ENCODE results near the gene TBC1D2B. TPM values are rescaled to one million over a fixed set of nuclear protein-coding genes. Genes with fewer than 3 reads are reported as not detected.
A peak's percentile ranks its signal among the peaks of the same experiment; 100 is the strongest.

The TBC1D2B gene
- total and polyA plus RNA-seq, 2 of the 4 experiments (the other 2 are of a cell fraction) = 17.7 to 28.3 TPM

DNA sequence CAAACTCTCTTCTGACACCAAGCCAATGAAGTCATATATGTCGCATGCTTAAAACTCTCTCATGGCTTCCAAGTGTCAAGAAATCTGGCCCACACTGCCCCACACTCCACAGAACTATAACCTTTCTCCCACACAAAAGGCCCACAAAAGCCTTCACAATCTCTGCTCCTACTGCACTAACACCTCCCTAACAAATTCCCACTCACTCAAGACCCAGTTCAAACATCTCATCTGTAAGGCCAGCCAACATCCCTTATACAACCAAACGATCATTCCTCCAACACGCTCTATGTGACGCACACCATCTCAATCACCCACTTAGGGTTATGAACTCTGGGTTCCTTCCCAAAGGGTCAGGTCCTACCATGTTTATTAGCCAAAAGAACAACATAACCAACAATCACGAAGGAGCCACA, 13.5 kb downstream of the TBC1D2B start:
- Histone ChIP-seq H4K8ac (ENCODE audit: low read depth in 2 of 2, low read length in 2 of 2) (peak overlapping the region in 1 of 2 experiments; percentile 38; a peak in 2 of 4 replicates), H3K23ac (ENCODE audit: low read depth, low read length) (peak overlapping the region; percentile 80), H2AK9ac (replicated peaks; ENCODE audit: low read depth, low read length, poor library complexity) (no peak overlapping the region), H2BK5ac (ENCODE audit: low read depth, low read length, poor library complexity, severe bottlenecking) (peak overlapping the region; percentile 90), H2BK15ac (ENCODE audit: low read depth, low read length) (peak overlapping the region; percentile 3; the same call in 2 of the 3 replicates), H4K91ac (ENCODE audit: insufficient read depth, low read depth, low read length) (peak overlapping the region; percentile 46; the same call in 1 of the 2 replicates), H3K4me3 (ENCODE audit: insufficient read depth, low read depth, low read length) (no peak overlapping the region), H4K5ac (ENCODE audit: low read depth, low read length) (peak overlapping the region; percentile 86), H3K4me1 (ENCODE audit: control insufficient read depth, insufficient read depth, low read length) (peaks cover 48% of the 10 kb centered on the region), H3K4me2 (ENCODE audit: low read depth, low read length) (peak overlapping the region; percentile 66), H2AK5ac (ENCODE audit: low read depth, low read length) (peak overlapping the region; percentile 85; the same call in 1 of the 2 replicates), H2BK20ac (ENCODE audit: low read depth, low read length) (peak overlapping the region; percentile 52; the same call in 1 of the 2 replicates), H3K9ac (ENCODE audit: low read depth, low read length) (peak overlapping the region; percentile 48; the same call in 1 of the 2 replicates), H3K36me3 (ENCODE audit: control insufficient read depth, insufficient read depth, low read length) (no peaks in the 10 kb centered on the region), H3K18ac (ENCODE audit: low read depth, low read length) (peak overlapping the region; percentile 84), H3K27ac (ENCODE audit: insufficient read depth, low read length) (peak overlapping the region; percentile 95; the same call in 1 of the 2 replicates), H3K79me1 (ENCODE audit: low read depth in 1 of 2, low read length in 2 of 2) (peaks cover 27 to 81% of the 10 kb centered on the region in 2 experiments), H3K14ac (replicated peaks; ENCODE audit: low read depth, low read length) (peak overlapping the region; percentile 82), H3K9me1 (ENCODE audit: insufficient read depth, low read length) (peaks cover 49% of the 10 kb centered on the region), H3K9me3 (ENCODE audit: control insufficient read depth, insufficient read depth, low read length) (no peaks in the 10 kb centered on the region), H4K20me1 (ENCODE audit: insufficient read depth, low read length) (peaks cover 63% of the 10 kb centered on the region), H3K4ac (ENCODE audit: low read depth, low read length) (peak overlapping the region; percentile 83), H2AFZ (replicated peaks; ENCODE audit: low read length, poor library complexity) (no peak overlapping the region), H2BK120ac (ENCODE audit: low read depth, low read length) (peak overlapping the region; percentile 66), H3K27me3 (ENCODE audit: control insufficient read depth, insufficient read depth, low read length) (no peaks in the 10 kb centered on the region), H3K56ac (ENCODE audit: extremely low read depth, insufficient read depth, low read length) (no peak overlapping the region)
- in situ Hi-C loops (cut with MboI; ENCODE audit: low sequenced_read_pairs) (no loop called here), dilution Hi-C loops (cut with HindIII; ENCODE audit: low sequenced_read_pairs, unreplicated experiment) (no loop called here), intact Hi-C loops (cut with micrococcal nuclease) (loop anchor here (2.0 kb wide), 2 partner anchors 13 to 41 kb away; no protein-coding TSS in a partner anchor)
- WGBS, 2 experiments (ENCODE audit: extremely low coverage in 2 of 2, insufficient read length in 1 of 2) = no CpG with 5 or more reads among the region's 5 CpGs
- peak; percentile 79 for DNase-seq
- TF ChIP-seq POLR2A (IDR thresholded peaks at IDR 0.05; ENCODE audit: low read depth, low read length) (no peak), BHLHE40 (IDR thresholded peaks at IDR 0.05; ENCODE audit: low read depth, low read length) (no peak), CEBPB (IDR thresholded peaks at IDR 0.05; ENCODE audit: low read depth, low read length) (no peak), MXI1 (IDR thresholded peaks at IDR 0.05; ENCODE audit: borderline replicate concordance, low read depth, low read length) (no peak), MAZ (IDR thresholded peaks at IDR 0.05; ENCODE audit: borderline replicate concordance, low read depth, low read length) (no peak), SMC3 (IDR thresholded peaks at IDR 0.05; ENCODE audit: low read depth, low read length) (no peak), RFX5 (IDR thresholded peaks at IDR 0.05; ENCODE audit: low read depth, low read length) (no peak), FOS (IDR thresholded peaks at IDR 0.05; ENCODE audit: low read depth, low read length) (no peak), RCOR1 (IDR thresholded peaks at IDR 0.05; ENCODE audit: insufficient replicate concordance, low read length) (no peak), CHD1 (IDR thresholded peaks at IDR 0.05; ENCODE audit: low read depth, low read length) (no peak), RAD21 (IDR thresholded peaks at IDR 0.05; ENCODE audit: low read length) (no peak)
- TF ChIP-seq, protein P1, sequence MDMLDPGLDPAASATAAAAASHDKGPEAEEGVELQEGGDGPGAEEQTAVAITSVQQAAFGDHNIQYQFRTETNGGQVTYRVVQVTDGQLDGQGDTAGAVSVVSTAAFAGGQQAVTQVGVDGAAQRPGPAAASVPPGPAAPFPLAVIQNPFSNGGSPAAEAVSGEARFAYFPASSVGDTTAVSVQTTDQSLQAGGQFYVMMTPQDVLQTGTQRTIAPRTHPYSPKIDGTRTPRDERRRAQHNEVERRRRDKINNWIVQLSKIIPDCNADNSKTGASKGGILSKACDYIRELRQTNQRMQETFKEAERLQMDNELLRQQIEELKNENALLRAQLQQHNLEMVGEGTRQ (IDR thresholded peaks at IDR 0.05; ENCODE audit: low read depth, low read length) = no peak
- TF ChIP-seq, protein P2, sequence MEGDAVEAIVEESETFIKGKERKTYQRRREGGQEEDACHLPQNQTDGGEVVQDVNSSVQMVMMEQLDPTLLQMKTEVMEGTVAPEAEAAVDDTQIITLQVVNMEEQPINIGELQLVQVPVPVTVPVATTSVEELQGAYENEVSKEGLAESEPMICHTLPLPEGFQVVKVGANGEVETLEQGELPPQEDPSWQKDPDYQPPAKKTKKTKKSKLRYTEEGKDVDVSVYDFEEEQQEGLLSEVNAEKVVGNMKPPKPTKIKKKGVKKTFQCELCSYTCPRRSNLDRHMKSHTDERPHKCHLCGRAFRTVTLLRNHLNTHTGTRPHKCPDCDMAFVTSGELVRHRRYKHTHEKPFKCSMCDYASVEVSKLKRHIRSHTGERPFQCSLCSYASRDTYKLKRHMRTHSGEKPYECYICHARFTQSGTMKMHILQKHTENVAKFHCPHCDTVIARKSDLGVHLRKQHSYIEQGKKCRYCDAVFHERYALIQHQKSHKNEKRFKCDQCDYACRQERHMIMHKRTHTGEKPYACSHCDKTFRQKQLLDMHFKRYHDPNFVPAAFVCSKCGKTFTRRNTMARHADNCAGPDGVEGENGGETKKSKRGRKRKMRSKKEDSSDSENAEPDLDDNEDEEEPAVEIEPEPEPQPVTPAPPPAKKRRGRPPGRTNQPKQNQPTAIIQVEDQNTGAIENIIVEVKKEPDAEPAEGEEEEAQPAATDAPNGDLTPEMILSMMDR (conservative IDR thresholded peaks at IDR 0.05; ENCODE audit: low read depth, low read length) = no peak
- TF ChIP-seq, protein P3, sequence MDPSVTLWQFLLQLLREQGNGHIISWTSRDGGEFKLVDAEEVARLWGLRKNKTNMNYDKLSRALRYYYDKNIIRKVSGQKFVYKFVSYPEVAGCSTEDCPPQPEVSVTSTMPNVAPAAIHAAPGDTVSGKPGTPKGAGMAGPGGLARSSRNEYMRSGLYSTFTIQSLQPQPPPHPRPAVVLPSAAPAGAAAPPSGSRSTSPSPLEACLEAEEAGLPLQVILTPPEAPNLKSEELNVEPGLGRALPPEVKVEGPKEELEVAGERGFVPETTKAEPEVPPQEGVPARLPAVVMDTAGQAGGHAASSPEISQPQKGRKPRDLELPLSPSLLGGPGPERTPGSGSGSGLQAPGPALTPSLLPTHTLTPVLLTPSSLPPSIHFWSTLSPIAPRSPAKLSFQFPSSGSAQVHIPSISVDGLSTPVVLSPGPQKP (IDR thresholded peaks at IDR 0.05; ENCODE audit: borderline replicate concordance, low read depth, low read length) = no peak
- peak; percentile 6 for ATAC-seq (ENCODE audit: low read depth)
- ChIA-PET POLR2A (ENCODE audit: unreplicated experiment) (no interaction called here), CTCF (no interaction called here)
- no TSS peak for BruUV-seq (replicated peaks)

Data from IMR-90 (cell line).